Cerebellar cortex (tissue), 1 donor: ENCODE measurements around the gene NMNAT2.
"Not testable (repeated sequence)": the region's sequence is repeated elsewhere in the genome, so short reads cannot be mapped to it uniquely, and the experiment has no call there.

ENCODE experiments used
- DNase-seq: peaks from one replicate; pipeline ENCODE4 v3.0.0-alpha.2; 2015; ENCODE audit warnings: low spot score

NMNAT2 gene

GRCh38 chr1:183416850-183417771 is 1.1 kb downstream of the NMNAT2 start:
- peak; percentile 69 for DNase-seq

GRCh38 chr1:183414365-183414764 is 3.8 kb downstream of the NMNAT2 start:
- DNase-seq = no peak

DNA sequence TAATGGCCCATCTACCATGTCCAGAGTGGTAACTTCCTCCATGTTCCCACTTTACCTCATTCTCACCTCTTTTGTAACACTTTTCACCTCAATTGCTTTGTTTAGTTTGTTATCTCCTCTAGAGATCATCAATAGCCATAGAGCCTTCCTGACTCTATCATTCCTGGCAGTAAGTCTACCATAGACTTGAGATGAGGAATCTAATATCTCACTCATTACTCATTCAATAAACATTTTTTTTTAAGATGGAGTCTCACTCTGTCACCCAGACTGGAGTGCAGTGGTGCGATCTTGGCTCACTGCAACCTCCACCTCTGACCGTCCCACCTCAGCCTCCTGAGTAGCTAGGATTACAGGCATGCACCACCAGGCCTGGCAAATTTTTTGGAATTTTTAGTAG is 7.1 kb downstream of the NMNAT2 start:
- DNase-seq = no peak

DNA sequence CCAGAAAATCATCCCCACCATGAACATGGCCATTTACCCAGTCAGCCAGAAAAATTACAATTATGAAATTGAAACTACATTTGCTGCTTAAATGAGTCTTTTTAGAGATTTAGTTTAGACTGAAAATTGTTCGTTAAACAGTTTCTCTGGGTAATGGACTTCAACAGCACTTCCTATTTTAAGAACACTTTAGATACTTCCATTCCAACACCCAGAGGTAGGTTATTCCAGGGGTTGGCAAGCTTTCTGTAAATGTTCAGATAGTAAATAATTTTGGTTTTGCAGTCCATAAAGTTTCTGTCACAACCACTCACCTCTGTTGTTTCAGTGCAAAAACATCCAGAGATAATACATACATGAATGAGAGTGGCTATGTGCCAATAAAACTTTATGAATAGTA is 10.2 kb downstream of the NMNAT2 start:
- DNase-seq = no peak

GRCh38 chr1:183407474-183407873 is 10.7 kb downstream of the NMNAT2 start:
- DNase-seq = no peak

GRCh38 chr1:183404476-183404875 is 13.7 kb downstream of the NMNAT2 start:
- no peak for DNase-seq

DNA sequence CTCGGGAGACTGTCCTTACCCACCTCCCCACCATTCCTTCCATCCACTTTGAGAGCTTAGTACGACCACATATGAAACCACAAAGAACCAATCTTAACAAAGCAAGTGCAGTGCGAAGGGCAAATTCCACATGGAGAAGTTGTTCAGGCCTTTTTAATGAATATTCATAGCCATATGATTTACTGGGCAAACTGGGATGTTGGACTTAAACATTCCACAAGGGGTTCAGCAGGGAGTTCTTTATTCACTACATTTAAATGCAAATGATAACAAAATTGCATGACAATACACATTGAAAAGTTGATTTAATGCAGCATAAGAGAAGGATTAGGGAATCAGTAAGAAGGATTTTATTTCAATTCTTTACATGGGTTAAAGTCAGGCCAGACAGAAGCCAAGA is 14.7 kb downstream of the NMNAT2 start:
- no peak for DNase-seq

DNA sequence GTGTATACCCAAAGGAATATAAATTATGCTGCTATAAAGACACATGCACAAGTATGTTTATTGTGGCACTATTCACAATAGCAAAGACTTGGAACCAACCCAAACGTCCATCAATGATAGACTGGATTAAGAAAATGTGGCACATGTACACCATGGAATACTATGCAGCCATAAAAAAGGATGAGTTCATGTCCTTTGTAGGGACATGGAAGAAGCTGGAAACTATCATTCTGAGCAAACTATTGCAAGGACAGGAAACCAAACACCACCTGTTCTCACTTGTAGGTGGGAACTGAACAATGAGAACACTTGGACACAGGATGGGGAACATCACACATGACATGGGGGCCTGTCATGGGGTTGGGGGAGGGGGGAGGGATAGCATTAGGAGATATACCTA is 16.6 kb downstream of the NMNAT2 start:
- DNase-seq = not testable (repeated sequence)

GRCh38 chr1:183394435-183394834 is 23.7 kb downstream of the NMNAT2 start:
- peak; percentile 77 for DNase-seq

GRCh38 chr1:183391863-183392262 is 26.3 kb downstream of the NMNAT2 start:
- DNase-seq = no peak

- DNase-seq = no peak
These were observed 27.6 kb downstream of the NMNAT2 start for GRCh38 chr1:183390561-183390960.

DNA sequence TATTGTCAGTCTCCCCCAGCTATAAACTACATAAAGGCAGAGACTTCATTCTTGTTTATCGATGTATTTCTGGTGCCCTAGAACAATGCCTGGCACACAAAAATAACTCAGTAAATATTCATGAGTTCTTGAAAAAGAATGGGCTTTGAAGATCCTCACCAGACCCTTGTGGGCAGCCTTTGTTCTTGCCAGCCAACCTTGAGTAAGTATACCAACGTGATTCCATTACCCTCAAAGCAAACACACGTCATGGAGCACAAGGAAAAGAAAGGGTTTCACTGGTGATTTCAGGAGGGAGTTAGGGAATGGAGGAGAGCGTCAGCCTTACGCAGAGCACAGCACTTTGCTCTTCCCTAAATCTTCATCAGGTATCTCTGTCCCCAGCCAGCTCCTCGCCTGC is 29.4 kb downstream of the NMNAT2 start:
- no peak for DNase-seq

DNA sequence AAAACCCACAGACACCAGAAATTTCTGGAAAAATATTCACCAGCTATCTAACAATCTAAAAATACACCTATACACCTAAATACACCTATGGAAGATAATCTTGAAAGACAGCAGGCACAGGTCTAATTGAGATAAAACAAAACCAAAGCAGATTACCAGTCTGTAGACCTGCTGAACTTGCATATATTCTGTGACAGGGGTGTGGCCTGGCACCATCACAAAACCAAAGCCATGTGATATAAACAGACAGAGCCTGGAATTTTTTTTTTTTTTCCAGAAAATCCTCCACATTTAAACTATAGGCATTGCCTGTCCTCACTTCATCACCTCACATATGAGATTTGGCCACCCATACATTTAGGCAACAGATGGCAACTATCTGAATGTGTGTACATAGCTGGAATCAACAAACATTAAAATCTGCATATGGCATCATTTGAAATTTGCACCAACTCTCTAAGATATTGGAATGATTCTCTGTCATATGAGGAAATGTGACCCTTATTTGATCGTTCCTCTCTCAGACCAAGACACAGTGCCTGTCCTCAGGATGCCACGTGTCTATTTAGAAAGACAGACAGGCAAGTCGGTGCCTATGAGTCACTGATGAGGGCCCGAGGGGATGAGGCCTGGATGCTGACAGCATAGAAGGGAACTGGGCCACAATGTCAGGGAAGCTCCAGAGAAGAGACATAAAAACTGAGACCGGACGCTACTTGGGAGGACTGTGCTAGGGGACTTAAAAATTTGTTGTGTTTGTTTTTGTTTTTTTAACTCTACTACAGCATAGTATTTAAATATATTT is 32.6 kb downstream of the NMNAT2 start:
- no peak for DNase-seq

- no peak for DNase-seq
These were observed 38.2 kb downstream of the NMNAT2 start for GRCh38 chr1:183379951-183380350.

DNA sequence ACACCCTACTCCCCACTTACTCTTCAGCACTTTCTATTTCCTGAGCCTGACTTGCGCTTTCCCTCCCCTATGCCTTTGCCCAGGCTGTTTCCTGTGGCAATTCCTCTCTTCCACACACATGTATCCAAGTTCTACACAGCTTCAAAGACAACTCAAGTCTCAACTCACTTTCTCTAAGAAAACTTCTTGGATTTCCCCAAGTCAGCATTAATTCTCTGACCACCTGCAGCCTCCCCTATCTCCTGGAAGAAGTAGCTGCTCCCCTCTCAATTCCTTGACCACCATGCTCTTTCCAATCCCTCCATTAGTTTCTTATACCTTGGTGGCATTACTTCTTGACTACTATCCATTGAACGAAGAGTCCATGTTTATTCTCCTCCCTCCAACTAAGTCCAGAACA is 42.8 kb downstream of the NMNAT2 start:
- DNase-seq = no peak

GRCh38 chr1:183374825-183375224 is 43.4 kb downstream of the NMNAT2 start:
- DNase-seq = no peak

- DNase-seq = no peak
These were observed 45.5 kb downstream of the NMNAT2 start for GRCh38 chr1:183372586-183373230.

DNA sequence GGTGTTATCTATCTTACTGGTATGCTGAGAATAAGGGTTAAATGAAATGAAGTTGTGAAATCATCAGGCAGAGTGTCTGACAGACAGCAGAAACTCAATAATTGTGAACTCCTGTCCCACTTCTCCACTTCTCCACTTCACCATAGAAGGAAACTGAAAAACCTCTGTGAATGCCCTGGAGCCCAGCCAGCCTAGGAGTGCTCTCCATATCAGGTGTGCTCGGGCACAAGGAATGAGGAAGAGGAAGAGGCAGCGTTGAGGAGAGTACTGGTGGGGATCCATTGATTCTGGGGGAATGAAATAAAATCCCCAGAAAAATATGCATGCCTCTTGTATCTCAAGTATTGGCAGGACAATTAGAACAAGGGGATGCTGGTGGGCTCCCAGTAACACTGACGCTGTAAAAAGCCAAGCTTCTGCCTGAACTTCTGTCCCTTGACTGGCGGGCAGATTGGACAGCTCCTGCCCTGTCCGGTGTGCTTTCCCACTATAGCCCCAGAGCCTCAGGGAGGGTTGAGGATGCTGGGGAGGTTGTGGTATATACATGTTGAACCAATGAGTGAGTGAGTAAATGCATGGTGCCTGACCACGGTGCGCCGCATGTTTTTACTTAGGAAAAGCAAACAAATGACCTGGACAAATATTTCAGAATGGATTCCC is 47.7 kb downstream of the NMNAT2 start:
- DNase-seq = no peak

DNA sequence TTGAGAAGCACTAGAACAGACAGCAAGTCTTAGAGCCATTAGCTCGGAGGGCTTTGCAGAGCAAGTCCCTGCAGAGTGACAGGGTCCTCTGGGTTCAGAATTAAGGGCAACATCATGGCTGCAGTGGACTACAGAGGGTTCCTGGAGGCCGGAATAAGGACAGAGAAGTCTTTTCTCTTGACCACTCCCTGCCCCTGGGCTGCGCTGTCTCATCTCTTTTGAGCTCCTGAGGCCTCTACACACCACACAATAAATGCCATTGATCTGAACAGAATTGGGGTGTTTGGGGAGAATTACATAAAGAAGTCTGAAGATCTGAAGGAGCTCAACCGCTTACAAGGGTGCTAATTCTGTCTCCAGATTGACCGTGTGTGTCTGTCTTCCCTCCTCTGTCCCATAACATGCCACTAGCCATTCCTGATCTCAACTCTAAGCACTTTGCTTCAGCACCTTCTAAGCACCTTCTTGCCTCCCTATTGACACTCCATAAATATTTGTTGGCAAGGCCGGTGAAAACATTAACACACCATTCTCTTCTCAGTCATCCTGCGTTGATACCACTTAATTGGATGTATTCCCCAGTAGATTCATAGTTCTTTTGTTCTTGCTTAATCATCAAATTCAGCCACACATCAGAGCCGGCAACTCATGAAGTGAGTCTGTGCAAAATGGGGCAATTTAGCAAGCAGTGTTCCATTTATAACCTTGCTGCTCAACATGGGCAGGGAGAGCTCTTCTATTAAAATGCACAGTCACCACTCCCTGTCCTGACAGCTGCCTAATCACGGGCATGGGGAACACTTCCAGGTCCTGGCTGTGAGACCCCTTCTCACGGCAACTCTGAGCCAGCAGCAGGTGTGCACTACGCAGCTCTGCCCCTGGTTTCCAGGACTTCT is 49.7 kb downstream of the NMNAT2 start:
- no peak for DNase-seq

DNA sequence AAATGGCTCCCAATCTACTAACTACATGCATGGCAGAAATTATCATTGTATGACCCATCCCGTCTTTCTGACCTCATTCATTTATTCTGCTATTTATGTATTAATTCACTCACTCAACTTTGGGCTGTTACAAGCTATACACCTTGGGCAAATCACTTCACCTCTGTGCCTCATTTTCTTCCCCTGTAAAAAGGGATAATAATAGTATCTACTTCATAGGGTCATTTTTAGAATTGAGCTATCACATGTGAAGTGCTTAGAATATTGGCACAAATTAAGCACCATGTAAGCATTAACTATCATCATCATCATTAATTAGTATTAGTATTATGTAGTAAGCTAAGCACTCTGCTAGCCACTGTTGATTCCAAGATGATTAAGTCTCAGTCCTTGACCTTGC is 52.1 kb downstream of the NMNAT2 start:
- DNase-seq = no peak

- DNase-seq = peak; percentile 64
These were observed 52.5 kb downstream of the NMNAT2 start for GRCh38 chr1:183365676-183366075.
